Left hindlimb (tissue), 1 donor: ENCODE data around the gene GJC1.
"Not testable (repeated sequence)": the region's sequence is repeated elsewhere in the genome, so short reads cannot be mapped to it uniquely, and the experiment has no call there.

Experiments
- DNase-seq: peaks from one replicate; pipeline ENCODE4 v3.0.0-alpha.2; 2018

GJC1 gene

GRCh38 chr17:44757918-44758413 lies 72.1 kb downstream of the GJC1 start:
- no peak for DNase-seq

DNA sequence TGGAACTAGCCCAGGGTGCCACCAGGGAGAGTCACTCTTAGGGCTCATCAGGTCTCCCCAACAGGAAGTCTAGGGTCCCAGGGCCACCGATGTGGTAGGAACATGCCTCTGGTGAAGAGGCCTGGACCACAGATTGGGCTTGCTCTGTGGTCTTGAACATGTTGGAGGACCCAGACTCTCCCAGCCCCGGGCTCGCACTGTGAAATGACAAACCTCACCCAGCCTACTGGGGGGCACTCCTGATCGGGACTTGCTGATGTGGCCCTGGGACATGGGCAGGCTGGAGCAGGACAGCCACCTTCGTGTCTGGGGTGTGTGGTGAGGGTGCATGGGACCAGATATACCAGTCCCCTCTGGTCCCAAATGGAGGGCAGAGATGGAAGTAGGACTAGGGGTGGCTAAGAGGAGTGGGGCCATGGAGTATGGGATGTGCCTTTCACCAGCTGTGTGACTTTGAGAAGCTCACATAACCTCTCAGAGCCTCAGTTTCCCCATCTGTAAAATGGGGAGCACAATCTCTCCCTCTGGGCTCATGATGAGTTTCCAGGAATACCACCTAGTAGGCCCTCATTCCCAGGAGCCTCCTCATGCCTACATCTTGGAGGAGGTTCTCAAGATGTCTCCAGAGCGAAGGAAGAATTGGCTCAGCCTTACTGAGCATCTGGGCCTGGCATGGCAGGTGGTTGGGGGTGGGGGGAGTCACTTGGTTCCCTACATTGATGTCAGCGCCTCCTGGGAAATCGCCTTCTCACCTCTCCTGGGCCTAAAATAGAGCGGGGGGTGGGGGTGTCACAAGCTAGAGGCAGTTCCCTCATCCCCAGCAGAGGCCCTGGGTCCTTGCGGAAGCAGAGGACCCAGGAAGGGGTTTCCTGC lies 72.8 kb downstream of the GJC1 start:
- DNase-seq = no peak

- not testable (repeated sequence) for DNase-seq
Observed at GRCh38 chr17:44755180-44755579, 74.9 kb downstream of the GJC1 start.

- DNase-seq = no peak
Observed at GRCh38 chr17:44754276-44754675, 75.8 kb downstream of the GJC1 start.

- DNase-seq = no peak
Observed at GRCh38 chr17:44752953-44753861, 76.9 kb downstream of the GJC1 start.

GRCh38 chr17:44751806-44752205 lies 78.3 kb downstream of the GJC1 start:
- DNase-seq = no peak

GRCh38 chr17:44751331-44751730 lies 78.8 kb downstream of the GJC1 start:
- no peak for DNase-seq

GRCh38 chr17:44749980-44750318 lies 80.1 kb downstream of the GJC1 start:
- no peak for DNase-seq

DNA sequence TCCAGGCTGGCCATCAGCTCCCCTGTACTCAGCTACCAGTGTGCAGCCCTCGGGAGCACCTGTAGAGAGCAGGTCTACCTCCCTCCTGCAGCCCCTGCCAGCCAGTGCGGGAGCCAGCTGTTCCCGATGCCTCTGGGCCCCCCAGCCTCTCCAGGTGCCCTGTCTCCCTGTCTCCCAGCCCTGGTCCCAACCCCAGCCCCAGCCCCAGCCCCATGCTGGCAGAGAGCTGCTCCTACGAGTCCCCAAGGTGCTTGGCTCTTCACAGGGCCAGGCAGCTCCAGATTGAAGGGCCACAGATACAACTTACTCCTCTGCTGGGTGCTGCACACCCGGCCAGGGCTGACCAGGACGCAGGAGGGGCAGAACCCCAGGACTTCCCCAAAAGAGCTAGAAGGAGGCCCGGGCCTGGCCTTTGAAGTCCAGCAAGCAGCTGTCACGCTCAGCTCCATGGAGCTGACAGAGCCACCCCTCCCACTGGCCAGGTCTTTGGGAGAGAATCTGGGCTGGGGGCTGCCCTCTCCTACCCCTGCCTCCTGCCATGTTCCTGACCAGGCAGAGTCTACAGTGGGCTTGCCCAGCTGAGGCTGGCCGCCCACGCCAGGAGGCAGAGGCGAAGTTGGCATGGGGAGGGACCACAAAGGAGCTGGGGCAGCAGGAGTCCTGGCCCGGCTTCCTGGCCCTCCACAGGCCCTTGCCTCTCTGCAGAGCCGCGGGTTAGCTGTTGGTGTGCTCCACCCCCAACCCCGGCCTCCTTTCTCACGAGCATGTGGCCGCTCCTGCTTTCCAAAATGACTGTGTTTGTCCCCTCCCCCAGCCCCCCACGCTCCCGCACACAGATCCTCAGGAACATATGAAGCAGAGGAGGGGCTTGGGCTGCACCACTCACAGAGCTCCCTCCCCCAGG lies 80.8 kb downstream of the GJC1 start:
- peak; percentile 78 for DNase-seq
